GM21786 (cell line): ENCODE results near the gene PMEPA1.
"Not testable (repeated sequence)": the region's sequence is repeated elsewhere in the genome, so short reads cannot be mapped to it uniquely, and the experiment has no call there.

Experiments used
- ATAC-seq: cut with Tn5 transposase; IDR thresholded peaks from one replicate; pipeline ENCODE4 v1.9.1; 2021; ENCODE audit not compliant: unreplicated experiment

Gene PMEPA1

DNA sequence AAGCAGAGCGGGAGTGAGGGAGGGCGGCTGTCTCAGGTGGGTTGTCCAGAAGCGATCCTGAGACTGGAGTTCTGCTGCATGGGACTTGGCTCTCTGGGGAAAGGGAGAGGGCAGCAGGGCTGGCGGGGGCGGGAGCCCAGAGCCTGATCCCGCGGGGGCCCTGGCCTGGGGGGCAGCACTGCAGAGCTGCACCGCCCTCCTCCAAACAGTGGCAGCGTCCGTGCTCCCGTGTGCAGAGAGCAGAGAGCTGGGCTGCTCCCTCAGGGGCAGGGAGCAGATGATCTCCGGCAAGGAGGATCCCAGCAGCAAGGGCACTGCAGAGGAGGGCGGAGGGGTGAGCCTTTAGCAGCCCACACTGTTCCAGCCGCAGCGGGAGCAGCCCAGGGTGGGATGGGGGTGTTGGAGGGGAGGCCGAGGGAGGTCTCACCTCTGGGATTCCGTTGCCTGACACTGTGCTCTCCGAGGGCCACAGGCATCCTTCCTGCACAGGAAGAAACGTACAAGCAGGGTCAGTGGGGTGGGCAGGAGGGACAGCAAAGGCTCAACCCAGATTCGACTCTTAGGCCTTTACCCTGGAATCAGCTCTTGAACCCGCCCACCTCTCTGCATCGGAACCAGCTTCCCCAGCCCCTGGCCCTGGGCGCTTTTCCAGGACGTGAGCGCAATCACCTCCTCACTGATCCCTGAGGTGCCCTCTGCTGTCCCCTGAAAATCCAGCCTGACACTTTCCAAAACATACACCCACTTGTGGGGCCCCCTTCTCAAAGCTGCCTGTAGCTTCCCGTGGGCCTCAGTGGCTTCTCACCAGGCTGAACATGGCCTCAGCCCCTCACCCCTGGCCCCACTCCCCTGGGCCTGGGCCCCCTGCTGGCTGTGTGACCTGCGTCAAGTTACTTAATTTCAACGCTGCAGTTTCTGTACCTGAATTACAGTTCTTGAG lies 56.9 kb downstream of the PMEPA1 start:
- no peak for ATAC-seq

DNA sequence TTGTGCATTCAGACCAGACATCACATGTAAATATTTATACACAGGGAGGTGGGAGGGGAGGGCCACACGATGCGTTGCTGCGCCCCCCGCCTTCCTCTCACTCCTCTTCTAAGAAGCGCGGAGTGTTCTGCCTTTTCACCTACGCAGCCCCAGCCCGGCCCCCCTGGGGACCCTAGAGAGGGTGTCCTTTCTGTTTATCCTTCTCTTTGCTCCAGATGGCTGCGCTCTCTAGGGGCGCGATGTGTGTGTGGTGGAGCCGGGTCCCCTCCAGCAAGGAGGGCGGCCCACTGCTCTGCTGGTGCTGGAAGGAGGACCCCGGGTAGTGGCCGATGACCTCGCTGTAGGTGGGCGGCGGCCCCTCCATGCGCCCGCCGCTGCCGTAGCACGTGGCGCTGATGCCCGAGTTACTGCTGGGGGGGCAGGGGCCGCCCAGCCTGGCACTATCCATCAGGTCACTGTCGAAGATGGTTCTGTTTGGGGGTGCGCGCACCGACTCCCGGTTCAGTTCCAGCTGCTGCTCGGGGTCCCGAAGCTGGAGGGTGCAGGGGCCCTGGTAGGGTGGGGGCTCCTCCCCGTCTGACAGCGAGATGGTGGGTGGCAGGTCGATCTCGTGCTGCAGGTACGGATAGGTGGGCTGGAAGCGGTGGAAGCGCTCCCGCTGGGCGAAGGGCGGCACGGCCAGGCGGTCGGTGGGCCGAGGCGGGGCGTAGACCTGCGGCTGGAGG lies 57.8 kb downstream of the PMEPA1 start:
- ATAC-seq = no peak

GRCh38 chr20:57650756-57651483 lies 58.9 kb downstream of the PMEPA1 start:
- ATAC-seq = no peak

DNA sequence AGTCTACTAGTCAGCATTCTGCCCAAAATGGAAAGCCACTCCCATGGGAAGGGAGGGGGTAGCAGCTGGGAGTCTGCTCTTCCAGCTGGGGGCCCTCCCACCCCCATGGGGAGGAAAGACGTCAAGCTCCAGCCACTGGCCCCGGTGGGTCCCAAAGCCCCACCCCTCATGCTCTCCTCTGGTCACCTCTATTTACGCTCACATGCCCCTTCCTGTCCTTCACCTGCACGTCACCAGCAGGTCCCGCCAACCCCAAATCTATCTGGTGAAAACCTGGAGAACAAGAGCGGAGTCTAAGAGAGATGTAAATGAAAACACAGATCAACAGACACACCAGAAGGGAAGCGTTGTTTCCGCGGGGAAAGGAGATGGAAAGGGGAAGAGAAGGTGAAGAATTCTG lies 59.5 kb downstream of the PMEPA1 start:
- no peak for ATAC-seq

- ATAC-seq = no peak
These were observed 60.2 kb downstream of the PMEPA1 start for GRCh38 chr20:57649617-57650015.

GRCh38 chr20:57648878-57649616 lies 60.8 kb downstream of the PMEPA1 start:
- no peak for ATAC-seq

DNA sequence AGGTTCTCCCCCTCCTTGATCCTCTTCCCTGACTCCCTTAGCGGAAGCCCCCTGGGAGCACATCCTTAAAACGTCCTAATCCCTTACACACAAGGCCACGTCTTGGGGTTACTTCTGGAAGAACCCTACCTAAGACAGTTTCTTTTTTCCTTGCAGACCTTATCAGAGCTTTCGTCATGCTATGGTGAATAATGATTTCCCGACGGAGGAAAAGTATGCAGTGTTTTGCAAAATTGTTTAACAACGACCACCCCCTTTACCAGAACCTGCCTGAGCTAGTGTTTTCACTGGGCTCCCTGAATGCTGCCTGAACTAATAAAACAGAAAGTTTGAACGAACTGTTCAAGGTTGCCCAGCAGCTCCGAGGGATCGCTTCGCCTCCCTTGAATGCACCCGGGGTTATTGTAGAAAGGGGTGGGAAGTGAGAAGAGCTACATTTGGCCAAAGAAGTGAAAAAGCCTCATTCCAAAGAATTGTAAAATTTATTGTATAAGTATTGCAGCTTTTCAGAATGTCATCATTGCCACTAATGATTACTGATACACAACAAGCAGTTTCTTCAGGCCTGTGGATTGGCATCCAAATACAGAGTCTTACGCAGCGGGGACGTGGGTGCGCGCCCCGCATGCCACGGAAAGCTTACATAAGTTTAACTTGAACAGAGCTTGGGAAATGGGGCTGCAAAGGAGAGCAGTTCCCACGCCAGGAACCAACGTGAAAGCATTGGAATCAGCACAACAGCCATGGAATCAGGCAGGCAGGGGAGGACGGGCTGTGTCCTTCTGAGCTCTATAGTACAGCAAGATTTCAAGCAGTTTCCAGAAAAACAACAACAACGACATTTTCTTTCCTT lies 61.7 kb downstream of the PMEPA1 start:
- ATAC-seq = no peak

- no peak for ATAC-seq
These were observed 62.5 kb downstream of the PMEPA1 start for GRCh38 chr20:57647006-57647932.

- no peak for ATAC-seq
These were observed 70.9 kb downstream of the PMEPA1 start for GRCh38 chr20:57638895-57639236.

DNA sequence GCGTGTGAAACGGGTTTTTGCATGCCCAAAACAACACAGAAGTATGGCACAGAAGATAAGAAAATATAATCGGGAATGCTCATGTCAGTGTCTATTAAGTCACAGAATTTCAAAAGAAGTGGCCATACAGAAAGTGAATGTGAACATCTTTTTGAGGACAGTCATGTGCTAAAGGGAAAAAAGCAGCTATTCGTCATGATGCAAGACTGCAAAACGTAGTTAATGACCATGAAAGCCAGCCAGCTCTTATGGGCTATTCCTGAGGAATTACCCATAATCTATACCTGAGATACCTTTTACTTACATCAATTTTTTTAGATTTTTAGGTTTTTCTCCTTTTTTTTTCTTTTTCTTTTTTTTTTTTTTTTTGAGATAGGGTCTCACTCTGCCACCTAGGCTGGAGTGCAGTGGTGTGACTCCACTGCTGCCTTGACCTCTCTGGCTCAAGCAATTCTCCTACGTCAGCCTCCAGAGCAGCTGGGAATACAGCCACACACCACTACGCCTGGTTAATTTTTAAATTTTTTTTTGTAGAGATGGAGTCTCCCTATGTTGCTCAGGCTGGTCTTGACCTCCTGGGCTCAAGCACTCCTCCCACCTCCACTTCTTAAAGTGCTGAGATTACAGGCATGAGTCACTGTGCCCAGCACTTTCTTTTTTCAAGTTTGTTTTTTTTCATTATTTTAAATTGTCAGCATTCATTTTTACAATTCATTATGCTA lies 71.5 kb downstream of the PMEPA1 start:
- no peak for ATAC-seq

- no peak for ATAC-seq
These were observed 75.8 kb downstream of the PMEPA1 start for GRCh38 chr20:57633945-57634491.

DNA sequence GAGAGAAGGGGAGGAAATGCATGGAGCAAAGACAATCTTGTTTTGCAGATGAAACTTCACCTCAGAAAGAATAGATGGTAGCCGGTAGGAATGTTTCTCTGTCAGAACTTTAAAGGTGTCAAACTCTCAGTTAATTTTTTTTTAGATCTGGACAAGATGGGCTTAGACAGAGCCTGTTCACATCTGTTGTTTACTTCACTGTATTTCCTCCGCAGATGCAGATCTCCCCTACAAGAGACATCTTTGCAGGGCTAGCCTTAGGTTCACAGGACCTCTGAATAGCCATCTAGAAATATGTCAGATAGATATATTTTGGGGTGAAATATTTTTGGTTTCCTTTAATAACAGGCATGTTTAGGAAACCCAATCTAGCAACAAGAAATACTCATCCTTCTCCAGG lies 77.5 kb downstream of the PMEPA1 start:
- ATAC-seq = no peak

DNA sequence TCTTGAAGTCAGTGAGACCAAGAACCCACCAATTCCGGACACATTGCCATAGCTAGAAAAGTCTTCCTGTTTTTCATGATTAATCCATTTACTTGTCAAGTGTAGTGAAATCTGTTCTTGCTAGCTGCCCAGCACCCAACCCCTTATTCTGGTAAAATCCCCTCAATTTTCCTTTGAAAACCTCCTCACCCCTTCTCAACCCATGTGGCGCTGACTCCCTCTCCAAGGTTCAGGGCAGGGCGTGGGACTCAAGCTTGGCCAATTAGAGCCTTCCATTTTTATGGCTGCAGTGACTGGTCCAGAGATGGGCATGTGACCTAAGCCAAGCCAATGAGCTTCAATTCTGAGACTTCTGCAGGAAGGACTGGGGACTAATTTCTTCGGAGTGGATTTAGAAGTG lies 79.8 kb downstream of the PMEPA1 start:
- ATAC-seq = no peak

- ATAC-seq = not testable (repeated sequence)
These were observed 80.3 kb downstream of the PMEPA1 start for GRCh38 chr20:57629491-57629901.

DNA sequence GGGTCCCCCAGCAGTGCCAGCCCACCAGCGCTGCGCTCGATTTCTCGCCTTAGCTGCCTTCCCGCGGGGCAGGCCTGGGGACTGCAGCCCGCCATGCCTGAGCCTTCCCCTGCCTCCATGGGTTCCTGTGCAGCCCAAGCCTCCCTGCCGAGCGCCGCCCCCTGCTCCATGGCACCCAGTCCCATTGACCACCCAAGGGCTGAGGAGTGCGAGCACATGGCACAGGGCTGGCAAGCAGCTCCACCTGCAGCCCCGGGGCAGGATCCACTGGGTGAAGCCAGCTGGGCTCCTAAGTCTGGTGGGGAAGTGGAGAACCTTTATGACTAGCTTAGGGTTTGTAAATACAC lies 80.9 kb downstream of the PMEPA1 start:
- not testable (repeated sequence) for ATAC-seq

GRCh38 chr20:57628047-57628961 lies 81.5 kb downstream of the PMEPA1 start:
- no peak for ATAC-seq

DNA sequence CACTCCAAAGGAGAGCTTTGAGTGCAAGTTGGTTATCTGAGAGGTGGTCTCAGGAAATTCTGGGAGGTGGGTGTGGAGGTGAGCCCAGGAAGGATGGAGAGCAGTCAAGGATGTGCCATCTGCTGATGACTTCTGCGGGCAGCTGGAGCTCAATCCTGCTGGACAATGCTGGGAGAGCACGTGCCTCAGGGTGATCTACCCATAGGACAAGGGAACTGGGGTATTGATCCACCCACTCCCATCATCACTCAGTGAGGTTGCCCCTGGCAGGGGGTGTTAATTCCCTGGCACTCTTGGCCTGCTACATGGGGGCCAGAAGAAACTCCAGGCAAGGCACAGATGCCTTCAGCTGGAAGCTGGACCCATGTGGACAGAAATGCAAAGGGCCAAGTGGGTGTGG lies 82.5 kb downstream of the PMEPA1 start:
- no peak for ATAC-seq
